G401.6 (cell line): ENCODE data around the gene DDX24.

Experiments used
- FAIRE-seq: peaks from 2 replicates; lab custom pipeline; 2012; peaks lifted over from hg19 to GRCh38; lab: Jason Lieb, UNC

Gene DDX24

DNA sequence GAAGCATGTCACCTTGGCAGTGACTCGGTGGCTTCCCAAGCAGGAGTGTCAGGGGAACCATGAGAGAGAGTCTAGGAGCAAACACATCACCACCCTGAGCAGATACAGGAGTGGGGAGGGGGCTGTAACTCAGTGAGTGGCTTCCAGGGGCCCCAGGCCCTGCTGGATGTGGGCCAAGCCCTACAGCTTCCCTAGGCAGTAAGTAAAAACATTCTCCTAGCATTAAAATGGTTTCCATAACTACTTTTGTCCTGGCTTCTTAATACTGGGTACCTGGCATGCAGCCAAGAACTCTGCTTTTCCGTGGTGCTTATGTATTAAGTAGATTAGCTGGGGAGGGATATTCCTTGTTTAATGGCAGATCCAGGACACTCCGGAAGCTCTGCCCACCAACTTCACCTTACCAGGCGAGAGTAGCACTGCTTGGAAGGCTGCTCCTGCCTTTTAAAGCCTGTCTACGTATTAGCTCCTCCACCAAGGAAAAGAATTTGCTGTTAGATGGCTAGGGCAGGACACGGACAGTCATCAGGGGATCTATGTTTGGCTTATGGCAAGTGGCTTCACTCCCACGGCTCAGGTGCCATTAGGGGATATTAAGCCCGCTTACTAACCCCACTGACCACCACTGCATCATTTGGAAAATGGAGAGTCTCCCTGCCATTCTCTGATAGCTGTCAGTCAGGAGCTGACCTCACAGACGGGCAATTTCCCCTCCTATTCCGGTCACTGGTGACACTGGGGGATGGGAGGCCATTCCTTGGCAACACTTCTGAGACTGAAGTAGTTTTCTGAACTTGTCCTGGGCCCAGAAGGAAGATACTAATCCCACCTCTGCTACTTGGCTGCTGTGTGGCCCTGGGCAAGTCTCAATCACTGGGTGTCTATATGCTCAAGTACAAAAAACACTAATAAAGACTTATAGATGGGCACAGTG is 32.0 kb downstream of the DDX24 start:
- FAIRE-seq, result no peak

DNA sequence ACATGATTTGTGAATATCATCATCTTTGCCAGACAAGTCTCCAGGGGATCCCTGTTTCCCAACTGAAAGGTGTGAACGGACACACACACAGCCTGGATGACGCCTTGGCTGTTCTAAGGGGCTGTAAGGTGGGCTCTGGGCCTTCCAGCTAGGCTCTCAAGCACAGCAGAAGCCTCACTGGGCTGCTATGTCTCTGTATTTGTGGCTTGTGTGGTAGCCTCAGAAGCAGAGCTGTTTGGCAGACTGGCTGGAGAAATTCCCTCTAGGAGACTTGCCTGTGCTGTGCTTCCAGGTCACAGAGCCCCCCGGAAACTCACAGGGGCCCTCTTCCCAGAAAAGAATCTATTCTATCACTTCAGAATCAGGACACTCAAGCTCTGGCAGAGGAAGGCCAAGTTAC is 33.4 kb downstream of the DDX24 start:
- FAIRE-seq, result no peak

DNA sequence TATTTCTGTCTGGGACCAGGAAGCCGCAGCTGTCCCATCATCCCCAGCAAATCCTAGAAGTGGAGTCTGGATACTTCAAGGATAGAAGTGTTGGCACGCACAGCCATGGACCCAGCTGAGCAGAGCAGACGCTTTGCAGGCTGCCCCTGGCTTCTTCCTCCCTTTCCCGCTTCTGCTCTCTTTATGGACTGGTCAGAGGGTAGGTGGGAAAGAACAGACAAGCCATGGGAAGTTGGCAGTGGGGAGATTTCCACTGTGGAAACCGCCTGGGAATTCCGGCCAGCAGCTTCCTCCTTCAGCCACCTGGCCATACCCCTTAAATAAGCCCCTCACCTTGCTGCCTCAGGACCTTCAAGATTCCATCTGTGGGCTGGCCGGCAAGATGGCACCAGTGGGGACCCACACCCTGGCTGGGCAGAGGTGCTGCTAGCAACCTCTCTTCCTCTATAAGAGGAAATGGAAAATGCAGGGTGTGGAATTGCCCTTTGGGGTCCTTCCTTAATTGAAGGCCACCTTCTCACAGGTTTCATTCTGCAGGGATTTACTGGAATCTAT is 34.2 kb downstream of the DDX24 start:
- no peak for FAIRE-seq

DNA sequence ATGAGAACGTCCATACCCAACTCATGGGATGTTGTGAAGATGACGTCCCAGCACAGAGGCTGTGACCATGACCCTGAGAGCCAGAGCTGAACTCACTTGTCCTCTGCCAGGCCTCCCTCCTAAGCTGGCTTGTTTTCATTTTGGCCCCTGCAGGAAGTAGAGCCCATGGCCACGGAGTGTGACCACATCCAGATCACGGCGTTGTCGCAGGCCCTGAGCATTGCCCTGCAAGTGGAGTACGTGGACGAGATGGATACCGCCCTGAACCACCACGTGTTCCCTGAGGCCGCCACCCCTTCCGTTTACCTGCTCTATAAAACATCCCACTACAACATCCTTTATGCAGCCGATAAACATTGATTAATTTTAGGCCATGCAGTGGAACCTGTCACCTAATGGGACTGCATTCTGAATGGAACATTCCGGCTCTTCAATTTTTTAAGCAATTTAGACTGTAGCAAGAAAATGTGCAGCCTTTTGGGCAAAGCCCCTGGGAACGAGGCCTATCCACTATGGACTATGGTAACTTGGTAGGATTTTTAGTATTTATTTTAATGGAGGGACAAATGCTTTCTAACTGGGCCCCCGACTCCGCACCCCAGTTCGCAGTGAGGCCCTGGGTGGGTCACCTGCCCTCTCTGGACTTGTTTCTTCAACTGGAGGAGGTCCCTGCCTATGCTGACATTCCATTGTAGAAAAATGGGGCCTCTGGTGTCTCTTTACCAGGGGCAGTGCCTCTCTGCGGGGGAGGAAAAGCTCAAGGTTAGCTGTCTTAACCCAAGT is 35.2 kb downstream of the DDX24 start:
- no peak for FAIRE-seq

DNA sequence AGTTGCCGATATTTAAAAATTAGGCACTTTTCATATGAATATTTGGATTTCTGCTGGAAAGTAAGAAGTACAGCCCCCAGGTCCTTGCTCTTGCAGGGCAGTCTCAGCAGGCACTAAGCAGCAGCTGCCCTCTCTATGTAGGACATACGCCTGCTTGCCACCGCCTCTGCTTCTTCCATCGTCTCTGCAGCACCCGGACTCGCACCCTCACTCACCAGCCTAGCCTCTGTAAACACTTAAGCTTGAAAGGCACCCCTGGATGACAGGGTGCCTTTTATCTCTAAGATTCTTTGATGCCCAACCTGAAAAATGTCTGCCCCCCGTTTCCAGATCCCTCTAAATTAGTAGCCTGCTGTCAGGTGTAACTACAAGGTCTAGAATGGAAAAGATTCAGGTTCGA is 35.9 kb downstream of the DDX24 start:
- FAIRE-seq, result no peak

DNA sequence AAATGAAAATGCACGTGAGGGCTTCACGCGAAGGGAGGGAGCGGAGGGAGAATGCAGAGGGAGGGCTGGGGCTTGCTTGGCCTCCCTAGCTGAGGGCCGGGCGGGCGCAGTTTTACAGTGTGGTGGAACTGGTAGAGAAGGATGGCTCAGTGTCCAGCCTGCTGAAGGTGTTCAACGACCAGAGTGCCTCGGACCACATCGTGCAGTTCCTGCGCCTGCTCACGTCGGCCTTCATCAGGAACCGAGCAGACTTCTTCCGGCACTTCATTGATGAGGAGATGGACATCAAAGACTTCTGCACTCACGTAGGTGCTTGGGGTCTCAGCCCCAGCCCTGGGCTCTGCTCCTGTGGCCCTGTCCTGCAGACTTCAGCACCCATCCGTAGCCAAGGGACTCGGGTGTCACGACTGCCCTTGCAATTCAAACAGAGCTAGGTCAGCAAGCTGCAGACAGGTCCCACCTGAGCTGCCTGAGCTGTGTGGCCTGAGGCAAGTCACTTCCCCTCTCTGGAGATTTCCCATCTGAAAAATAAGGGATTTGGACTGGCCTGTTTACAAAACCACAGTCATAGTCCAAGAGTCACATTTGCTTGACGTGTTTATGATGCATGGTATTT is 36.4 kb downstream of the DDX24 start:
- no peak for FAIRE-seq

DNA sequence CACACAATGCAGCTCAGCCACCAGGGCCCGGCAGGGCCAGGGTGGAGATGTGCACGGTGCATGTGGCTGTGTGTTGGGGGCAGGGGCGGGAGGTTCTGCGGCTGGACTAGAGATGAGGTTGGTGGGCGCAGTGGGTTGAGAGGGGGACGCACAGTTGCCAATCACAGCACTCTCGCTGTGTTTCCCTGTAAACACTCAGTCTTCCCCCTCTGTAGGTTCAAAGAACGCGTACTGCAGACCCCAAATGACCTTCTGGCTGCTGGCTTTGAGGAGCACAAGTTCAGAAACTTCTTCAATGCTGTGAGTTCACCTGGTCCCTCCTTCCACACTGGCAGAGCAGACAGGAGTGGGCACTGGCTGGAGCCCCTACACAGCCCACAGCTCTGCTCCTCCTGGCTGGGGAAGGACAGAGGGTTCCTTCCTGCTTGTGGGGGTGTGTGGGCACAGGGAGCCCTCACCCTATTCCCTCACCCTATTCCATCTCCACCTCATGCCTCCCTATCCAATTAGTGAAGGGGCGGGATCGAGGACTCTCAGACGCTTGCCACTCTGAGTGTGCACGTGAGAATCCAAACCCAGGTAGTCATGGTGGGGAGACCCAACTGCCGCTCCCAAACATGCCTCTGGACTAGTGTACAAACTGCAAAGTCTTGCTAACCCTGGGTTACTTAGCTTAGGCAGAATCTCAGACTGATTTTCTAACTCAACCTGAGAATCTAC is 37.1 kb downstream of the DDX24 start:
- no peak for FAIRE-seq

DNA sequence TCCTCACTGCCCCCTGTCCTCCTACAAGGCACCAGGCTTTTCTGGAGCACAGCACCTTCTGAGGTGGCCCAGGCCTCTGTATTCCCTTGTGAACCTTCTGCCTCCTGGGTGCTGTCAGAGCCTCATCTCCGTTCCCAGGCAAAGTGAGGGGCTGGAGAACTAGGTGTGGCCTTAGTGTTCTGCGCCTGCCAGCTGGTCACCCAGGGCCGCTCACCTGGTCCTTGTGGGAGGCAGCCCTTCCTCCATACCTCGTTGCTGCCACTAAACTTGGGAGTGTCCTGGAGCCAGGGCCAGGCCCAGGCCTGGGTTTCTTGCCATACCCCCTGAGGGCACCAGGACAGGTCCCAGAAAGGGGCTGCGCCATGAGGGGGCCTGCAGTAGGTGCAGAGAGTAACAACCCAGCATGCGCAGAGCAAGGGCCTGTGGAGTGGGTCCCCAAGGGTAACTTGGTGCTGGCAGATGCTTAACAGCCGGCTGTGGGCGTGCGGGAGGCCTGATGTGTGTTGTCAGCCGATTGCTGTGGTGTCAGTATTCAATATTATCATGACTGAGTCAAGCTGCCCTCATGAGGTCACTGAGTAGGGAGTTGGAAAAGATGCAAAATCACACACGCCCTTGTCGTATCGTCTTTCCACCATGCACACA is 37.8 kb downstream of the DDX24 start:
- no peak for FAIRE-seq

DNA sequence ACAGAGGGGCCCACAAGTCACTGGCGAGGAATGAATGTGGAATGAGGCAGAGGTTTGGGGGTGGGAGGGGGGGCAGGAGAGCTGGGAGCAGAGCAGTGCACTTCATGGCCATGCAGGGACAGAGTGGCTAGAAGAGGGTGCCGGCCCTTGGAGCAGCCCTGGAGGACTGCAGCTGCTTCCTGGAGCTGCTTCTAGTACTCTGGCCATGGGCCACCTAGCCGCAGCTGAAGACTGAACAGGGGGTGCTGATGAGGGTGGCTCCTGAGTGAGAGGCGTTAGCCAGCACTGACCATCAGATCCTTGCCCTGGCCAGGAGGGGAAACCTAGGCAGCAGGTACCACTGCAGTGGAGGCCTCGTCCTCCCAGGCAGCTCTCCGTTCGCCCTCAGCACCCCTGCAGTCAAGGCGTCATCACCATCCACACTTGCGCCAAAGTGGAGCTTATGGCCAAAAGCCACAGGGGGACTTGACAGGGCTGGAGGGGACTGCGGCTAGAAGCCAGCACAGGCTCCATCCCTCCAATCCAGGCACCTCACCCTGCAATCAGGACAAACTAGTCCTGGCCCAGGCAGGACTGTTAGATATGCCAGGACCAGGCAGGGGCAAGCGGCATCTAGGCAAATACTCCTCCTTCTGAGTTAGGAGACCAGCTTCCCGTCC is 38.4 kb downstream of the DDX24 start:
- FAIRE-seq, result no peak

DNA sequence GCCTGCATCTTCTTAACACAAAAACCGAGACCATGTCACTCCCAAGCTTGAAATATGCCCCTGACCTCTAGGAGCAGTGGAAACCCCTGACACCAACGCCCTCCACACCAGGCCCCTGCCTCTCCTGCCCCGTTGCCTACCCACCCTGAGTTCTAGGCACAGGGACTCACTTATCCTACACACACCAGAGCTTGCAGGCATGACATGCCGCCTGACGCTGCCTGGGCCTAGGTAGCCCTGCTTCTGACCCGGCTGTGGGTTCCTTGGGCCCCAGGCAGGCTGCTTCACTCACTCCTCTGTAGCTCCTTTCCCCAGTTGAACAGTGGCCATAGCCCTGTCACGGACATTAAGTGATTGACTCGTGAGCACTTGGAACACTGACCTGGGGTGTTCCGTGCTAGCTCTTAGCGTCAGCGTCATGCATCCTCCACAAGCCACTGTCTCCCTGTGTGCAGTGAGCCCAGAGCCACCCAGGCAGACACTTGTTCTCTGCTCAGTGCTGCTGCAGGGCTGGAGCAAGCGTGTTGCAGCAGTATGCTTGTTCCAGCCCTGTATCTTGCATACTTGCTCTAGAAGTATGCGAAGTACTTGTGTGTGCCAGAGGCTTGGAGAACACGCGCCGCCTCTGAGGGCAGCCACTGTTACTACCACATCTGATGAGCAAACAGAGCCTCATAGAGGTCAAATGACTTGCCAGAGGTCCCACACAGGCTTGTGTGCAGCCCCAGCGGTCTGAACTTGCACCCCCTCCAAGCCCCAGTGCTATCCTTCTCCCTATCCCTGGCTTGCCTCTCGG is 39.3 kb downstream of the DDX24 start:
- no peak for FAIRE-seq

DNA sequence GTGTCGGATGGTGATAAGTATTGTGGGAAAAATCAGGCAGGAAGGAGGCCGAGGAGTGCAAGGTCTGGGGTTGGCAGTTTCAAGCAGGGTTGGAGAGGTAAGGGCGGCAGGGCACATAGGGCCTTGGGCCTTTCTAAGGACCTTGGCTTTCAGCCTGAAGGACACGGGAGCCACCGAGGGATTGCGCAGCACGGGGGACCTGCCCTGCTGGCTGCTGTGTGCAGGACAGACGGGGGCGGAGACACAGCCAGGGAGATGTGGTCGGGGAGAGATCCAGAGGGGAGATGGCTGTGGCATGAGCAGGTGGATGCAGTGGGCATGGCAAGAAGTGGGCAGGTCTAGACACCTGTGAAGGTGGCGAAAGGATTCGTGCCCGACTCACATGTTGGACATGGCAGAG is 40.2 kb downstream of the DDX24 start:
- FAIRE-seq, result no peak

DNA sequence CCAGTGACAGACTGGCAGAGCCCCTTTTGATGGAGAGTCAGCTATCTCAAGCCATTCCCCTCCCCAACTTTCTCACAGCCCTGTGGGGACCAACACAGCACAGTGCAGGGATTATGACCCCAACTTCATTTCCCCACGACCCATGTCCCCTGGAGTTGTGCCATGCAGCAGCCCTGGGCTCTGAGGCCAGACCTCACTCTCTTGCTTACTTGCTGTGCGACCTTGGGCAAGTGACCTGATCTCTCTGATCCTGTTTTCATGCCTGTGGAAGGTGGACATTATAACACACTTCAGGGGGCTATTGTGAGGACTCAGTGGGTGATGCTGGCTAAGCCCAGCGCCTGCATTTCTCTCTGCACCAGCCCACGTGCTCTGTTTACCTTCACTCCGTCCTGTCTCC is 40.8 kb downstream of the DDX24 start:
- FAIRE-seq, result no peak

DNA sequence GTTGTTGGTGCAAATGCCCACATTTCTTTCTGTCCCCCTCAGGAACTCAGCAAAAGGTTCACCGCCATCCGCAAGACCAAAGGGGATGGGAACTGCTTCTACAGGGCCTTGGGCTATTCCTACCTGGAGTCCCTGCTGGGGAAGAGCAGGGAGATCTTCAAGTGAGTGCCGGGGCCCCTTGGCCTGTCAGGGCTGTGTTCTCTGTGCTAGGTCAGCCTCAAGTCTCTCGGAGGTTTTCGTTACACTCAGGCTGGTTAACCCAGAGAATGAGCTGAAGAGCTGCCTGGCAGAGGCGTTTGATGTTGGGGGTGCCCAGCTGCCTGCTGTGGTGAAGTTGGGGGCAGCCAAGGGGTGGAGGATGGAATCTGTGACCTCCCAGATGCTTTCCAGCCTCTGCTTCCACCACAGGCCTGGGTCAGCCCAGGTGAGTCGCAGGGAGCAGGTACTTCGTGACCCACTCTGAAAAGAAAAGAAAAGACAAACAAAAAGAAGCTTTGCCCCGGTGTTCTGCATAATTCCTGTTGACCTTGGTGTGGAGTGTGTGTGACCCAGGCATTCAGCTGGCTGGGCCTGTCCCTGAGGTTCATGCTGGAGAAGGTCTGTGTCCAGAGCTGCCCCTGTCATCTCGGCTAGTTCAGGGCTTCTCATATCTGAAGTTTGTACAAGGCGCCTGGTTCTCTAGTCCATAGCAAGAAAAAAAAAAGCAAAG is 41.9 kb downstream of the DDX24 start:
- FAIRE-seq, result no peak

DNA sequence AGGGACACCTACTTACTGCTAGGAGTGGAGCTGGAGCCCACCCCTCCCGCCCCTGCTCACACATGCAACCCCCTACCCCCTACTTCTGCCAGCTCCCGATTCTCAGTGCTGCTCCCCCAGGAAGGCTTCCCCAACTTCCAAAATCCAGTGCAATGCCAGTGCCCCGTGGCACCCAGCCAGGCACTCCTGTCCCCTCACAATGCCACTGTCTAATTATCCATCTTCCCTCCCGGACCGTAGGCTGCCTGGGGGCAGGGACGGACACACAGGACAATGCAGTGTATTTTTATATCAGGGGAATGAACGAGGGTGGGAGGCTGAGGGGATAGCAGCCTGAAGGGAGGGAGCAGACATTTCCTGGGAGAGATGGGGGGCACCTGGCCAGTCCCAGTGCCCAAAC is 42.5 kb downstream of the DDX24 start:
- FAIRE-seq, result no peak

DNA sequence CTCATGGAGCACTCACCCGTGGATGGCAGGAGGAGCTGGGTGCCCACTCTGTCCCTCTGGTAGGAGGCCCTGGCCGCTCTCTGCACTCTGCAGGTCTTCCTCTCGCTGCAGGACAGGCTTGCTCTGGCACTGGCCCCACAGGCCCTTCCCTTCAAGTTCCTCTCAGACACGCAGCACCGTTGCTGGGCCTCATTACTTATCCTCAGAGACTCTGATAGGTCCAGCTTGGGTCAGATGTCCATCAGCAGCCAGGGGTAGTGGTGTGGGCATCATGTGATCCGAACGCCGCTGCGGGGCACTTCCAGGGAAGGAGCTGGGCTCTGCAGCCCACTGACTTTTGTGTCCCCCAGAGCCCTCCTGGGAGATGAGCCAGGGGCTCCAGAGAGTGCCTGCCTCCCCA is 43.0 kb downstream of the DDX24 start:
- no peak for FAIRE-seq

DNA sequence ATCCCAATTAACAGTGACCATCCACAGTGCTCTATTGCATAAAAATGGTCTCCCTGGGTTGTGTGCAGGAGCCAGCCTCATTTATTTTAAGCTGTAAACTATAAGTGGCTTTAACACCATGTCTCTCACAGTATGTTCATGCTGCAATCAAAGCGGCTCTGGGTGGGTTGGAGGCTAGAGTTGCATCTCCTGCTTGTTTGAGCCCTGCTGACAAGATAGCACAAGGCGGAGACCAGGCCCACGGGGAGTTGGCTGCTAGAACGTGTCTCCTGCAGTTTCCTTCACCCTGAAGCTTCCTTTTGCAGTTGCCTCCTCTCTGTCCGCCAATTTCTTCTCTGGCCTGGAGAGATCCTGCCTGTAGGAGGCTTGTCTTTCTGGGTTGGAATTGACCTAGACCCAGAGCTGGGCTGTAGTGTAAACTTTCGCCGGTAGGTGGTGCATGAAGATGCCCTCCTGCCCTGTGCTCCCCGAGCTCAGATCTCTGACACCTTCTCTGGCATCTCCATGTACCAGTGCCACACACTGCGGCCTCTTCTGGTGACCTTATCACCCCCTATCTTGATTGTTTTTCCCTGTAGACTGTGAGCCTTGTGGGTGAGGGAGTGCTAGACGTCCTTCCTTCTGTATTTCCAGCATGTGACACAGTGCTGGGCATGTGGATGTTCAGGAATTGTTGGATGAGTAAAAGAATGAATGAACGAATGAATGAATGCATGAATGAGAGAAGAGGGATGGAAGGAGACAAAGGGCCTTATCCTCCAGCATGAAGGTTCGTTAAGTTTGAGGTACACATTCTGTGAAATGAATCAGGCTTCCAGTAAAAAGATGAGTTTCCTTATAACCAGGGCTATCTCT is 44.5 kb downstream of the DDX24 start:
- peak; percentile 83 for FAIRE-seq

DNA sequence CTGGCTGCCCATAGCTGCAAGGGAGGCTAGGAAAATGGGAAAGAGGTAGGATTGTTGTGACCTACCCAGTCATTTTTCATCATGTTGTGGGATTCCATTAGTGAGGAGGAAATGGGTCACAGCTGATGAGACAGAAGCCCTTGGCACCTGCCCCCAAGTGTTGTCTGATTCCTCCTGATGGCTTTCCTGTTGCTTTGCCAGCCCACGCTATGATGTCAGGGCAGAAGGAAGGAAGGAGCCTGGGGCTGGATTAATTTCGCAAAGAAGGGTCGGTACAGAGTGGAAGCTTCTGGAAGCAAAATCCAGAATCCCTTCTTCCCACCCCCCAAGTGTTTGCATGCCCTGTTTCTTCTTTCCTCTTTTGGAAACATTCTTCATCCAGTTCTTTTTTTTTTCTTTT is 46.1 kb downstream of the DDX24 start:
- no peak for FAIRE-seq

DNA sequence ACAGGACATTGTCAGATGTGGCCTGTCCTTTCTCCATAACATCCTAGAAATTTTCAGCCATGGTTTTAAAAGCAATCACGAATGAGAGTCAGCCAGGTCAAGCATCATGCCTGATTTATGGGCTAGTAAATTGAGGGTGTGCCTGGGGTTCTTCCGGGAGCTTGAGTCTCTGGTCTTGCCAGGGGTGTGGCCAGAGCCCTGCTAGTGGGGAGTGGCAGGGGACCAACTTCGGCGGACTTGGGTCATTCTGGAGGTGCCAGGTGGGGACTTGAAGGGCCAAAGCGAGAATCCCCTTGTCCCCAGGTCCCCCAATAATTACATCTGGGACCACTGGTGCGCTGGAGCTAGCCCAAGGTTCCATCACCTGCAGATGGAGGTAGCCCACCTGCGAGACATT is 49.1 kb downstream of the DDX24 start:
- FAIRE-seq, result no peak
